ENCODE results near the gene CORO7. TPM values are rescaled to one million over a fixed set of nuclear protein-coding genes. Genes with fewer than 3 reads are reported as not detected.

CORO7 gene
- total and polyA plus RNA-seq, 7 donors = 3.4 to 7.9 (median 5.8) TPM

GRCh38 chr16:4332623-4333307 is 83.6 kb downstream of the CORO7 start:
- intact Hi-C loops (cut with DNase I) = loop anchor here (5.0 to 10.0 kb wide), 4 partner anchors 128 to 350 kb away; no protein-coding TSS in a partner anchor
- no peaks in the 10 kb centered on the region for H3K9me3 ChIP-seq
- ATAC-seq (no peak), DNase-seq (no peak)
- 76 to 84% (median 84%) methylated on average over 18 to 19 of the region's 19 CpGs for WGBS, 3 donors
- peaks cover 17% of the 10 kb centered on the region for H3K4me1 ChIP-seq
- H3K4me3 ChIP-seq = no peak overlapping the region
- no peak for TF ChIP-seq CTCF (IDR thresholded peaks at IDR 0.05)
- H3K27ac ChIP-seq = no peak overlapping the region
- no peaks in the 10 kb centered on the region for H3K27me3 ChIP-seq (ENCODE audit: insufficient read depth in 3 of 3, low read length in 2 of 3)
- H3K36me3 ChIP-seq (ENCODE audit: insufficient read depth in 1 of 2, low read depth in 1 of 2) = peaks cover 0 to 3% of the 10 kb centered on the region in 2 donors

- 79 to 84% (median 84%) methylated on average over 14 of the region's 14 CpGs for WGBS, 3 donors
- ATAC-seq (no peak), DNase-seq (no peak)
- TF ChIP-seq CTCF (IDR thresholded peaks at IDR 0.05) = no peak
- intact Hi-C loops (cut with DNase I) = loop anchor here (5.0 to 10.0 kb wide), 4 partner anchors 127 to 350 kb away; no protein-coding TSS in a partner anchor
- Histone ChIP-seq H3K9me3 (no peaks in the 10 kb centered on the region), H3K4me1 (peaks cover 19% of the 10 kb centered on the region), H3K36me3 (ENCODE audit: insufficient read depth in 1 of 2, low read depth in 1 of 2) (peaks cover 0 to 3% of the 10 kb centered on the region in 2 donors), H3K4me3 (no peak overlapping the region), H3K27me3 (ENCODE audit: insufficient read depth in 3 of 3, low read length in 2 of 3) (no peaks in the 10 kb centered on the region), H3K27ac (no peak overlapping the region)
Measured at GRCh38 chr16:4332083-4332482, 84.3 kb downstream of the CORO7 start.

GRCh38 chr16:4330277-4330874 is 86.0 kb downstream of the CORO7 start:
- H3K27ac ChIP-seq = no peak overlapping the region
- WGBS, 3 donors = 42 to 51% (median 46%) methylated on average over 14 of the region's 14 CpGs
- DNase-seq (peak; percentile 87 to 93), ATAC-seq (peak; percentile 80 to 87 (median 84))
- H3K4me3 ChIP-seq = no peak overlapping the region
- no peaks in the 10 kb centered on the region for H3K27me3 ChIP-seq (ENCODE audit: insufficient read depth in 3 of 3, low read length in 2 of 3)
- peaks cover 21% of the 10 kb centered on the region for H3K4me1 ChIP-seq
- intact Hi-C loops (cut with DNase I) = loop anchor here (5.0 to 10.0 kb wide), 4 partner anchors 126 to 348 kb away; no protein-coding TSS in a partner anchor
- no peaks in the 10 kb centered on the region for H3K36me3 ChIP-seq (ENCODE audit: insufficient read depth in 1 of 2, low read depth in 1 of 2)
- TF ChIP-seq CTCF (IDR thresholded peaks at IDR 0.05) = peak; percentile 99
- H3K9me3 ChIP-seq = no peaks in the 10 kb centered on the region

GRCh38 chr16:4328782-4329775 is 87.3 kb downstream of the CORO7 start:
- peaks cover 21% of the 10 kb centered on the region for H3K4me1 ChIP-seq
- DNase-seq (peak in 1 of 2 donors; percentile 51), ATAC-seq (peak; percentile 37 to 51 (median 44))
- whole genome bisulfite sequencing, 3 donors = 38 to 42% (median 39%) methylated on average over 16 to 17 of the region's 17 CpGs
- no peak overlapping the region for H3K4me3 ChIP-seq
- TF ChIP-seq CTCF (IDR thresholded peaks at IDR 0.05) = no peak
- no peaks in the 10 kb centered on the region for H3K36me3 ChIP-seq (ENCODE audit: insufficient read depth in 1 of 2, low read depth in 1 of 2)
- H3K27me3 ChIP-seq (ENCODE audit: insufficient read depth in 3 of 3, low read length in 2 of 3) = no peaks in the 10 kb centered on the region
- intact Hi-C loops (cut with DNase I) = loop anchor here (2.0 to 10.0 kb wide), 2 partner anchors 40 to 64 kb away; no protein-coding TSS in a partner anchor
- peak overlapping the region; percentile 64 for H3K27ac ChIP-seq
- H3K9me3 ChIP-seq = no peaks in the 10 kb centered on the region

Data from psoas muscle (tissue), 8 donors.